GM21737 (cell line): ENCODE measurements around the gene SMYD3.
"Not testable (repeated sequence)": the region's sequence is repeated elsewhere in the genome, so short reads cannot be mapped to it uniquely, and the experiment has no call there.

Experiments used
- ATAC-seq: cut with Tn5 transposase; IDR thresholded peaks from one replicate; pipeline ENCODE4 v1.9.1; 2021; ENCODE audit warnings: mild to moderate bottlenecking, moderate library complexity; ENCODE audit not compliant: unreplicated experiment

Gene SMYD3

DNA sequence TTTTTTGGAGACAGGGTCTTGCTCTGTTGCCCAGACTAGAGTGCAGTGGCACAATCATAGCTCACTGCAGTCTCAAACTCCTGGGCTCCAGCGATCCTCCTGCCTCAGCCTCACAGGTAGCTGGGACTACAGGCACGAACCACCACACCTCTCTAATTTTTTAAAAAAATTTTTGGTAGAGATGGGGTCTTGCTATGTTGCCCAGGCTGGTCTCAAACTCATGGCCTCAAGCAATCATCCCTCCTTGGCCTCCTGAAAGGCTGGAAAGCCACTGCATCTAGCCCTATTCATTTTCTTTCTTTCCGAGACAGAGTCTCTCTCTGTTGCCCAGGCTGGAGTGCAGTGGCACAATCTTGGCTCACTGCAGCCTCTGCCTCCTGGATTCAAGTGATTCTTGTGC, 793.1 kb downstream of the SMYD3 start:
- not testable (repeated sequence) for ATAC-seq

DNA sequence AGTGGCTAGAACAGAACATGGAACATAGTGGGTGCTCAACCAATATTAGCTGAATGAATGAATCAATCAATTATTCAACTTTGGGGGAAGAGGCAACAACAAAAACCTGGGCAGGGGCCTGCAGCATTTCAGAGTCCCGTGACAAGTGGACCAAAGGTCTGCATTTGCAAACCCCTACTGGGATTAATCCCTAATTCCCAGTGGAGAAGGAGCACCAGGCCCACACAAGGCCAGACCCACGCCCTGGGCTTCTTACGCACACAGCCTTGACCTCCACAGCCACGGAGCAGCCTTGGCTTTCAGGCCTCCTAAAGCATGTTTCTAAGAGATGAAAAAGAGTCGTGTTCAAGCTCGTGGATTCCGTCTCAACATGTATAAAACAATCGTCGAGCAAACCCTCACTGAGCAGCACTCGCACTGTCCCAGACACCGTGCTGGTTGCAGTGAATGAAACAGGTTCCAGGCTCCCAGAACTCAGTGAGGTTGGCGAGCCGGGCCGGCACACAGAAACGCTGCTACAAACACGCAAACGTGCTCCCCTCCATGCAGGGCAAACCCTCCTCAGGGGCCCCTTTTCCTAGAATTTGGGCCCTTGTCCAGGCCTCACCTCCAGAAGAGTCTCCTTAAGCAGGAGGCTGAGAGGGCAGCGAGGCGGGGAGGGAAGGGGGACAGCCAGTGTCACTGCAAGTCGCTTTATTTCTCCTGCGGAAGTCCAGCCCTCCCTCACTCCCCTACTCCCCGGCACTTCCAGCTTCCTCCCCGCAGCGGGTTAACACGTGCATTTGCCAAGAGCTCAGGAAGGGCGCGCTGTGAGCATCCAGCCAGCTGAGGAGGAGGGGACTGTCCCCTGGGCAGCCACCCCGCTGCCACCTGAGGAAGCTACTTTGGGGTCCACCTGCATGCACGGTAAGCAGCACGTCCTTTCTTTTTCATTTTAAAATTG, 795.8 kb downstream of the SMYD3 start:
- no peak for ATAC-seq

DNA sequence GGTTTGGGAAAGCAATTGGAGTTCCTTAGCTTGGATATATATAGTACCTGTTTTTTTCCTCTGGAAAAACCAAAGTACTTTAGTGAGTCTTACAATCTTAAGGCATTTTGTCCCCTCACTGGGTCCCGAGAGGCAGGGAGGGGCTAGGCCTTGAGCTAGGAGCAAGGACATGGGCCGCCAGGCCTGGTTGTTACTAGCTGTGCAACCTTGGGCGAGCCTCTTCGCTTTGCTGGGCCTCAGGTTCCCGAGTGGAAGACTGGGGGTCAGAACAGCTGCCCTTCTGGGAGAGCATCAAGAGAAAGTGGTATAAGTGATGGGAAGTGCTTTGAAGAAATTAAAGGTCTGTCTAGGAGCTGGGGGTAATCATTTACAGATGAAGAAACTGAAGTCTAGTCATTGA, 799.1 kb downstream of the SMYD3 start:
- ATAC-seq, result no peak

DNA sequence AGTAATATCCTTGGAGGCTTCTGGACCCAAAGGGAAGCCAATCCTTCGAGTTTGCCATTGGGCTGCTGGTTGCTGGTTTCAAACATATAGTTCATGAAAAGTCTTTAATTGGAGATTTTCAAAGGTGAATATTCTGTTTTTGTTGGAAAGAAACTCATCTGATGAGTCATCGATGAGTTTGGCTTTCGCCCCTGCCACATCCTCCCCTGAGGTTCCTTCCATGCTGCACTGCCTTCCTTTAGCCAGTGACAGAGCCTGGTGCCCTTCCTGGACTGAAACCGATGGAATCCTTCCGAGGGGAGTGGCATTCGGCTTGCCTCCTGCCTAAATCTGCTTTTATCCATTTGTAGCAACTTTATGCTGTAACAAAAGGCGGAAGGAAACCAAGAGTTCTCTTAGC, 802.3 kb downstream of the SMYD3 start:
- ATAC-seq, result no peak

DNA sequence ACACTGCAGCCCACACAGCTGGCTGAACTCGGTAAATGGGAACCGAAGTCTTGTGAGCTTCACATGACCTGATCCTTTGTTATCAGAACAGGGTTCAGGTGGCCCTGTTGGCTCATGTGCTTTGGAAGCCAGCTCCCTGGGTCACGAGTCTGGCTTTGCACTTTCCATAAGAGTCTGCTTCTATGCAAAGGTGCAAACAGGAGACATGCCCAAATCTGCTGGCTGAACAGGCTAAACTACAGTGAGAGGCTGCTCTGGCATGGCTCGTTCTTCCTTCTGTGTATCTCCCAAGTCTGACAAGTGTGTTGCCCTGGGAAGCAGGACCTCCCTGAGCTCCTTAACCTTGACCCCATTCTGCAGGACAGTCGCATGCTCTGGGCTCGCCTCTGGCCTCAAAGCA, 802.7 kb downstream of the SMYD3 start:
- ATAC-seq, result no peak

DNA sequence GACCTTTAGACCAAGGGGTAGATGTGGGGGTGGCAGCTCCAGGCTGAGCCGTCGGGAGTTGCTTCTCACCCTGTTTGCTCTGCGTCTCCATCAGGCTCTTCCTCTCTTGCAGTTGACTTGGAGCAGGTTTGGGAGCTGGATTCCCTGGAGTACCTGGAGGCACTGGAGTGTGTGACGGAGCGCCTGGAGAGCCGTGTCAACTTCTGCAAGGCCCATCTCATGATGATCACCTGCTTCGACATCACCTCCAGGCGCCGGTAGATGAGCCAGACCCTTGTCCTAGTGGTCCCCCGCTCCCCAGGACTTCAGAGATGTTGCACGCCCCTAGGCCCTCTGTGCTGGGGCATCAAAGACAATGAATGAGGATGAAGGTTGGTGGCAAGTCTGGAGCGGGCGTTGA, 804.7 kb downstream of the SMYD3 start:
- ATAC-seq, result no peak

DNA sequence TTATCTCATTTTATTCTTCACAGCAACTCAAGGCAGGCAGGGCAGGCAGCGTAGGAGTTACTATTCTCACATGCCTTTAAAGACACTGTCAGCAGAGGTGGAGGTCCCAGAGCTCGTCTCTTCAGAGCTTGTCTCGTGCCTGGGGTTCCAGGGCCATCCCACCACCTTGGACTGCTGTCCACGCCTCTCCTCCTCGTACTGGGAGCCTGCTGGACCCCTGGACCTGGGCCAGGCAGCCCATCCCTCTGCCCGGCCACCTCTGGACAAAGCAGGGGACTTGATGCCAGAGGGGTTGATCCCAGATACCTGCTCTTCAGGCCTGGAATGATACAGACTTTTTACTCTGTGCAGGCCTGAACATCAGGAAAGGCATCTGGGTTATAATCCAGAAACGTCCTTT, 805.4 kb downstream of the SMYD3 start:
- ATAC-seq, result no peak

DNA sequence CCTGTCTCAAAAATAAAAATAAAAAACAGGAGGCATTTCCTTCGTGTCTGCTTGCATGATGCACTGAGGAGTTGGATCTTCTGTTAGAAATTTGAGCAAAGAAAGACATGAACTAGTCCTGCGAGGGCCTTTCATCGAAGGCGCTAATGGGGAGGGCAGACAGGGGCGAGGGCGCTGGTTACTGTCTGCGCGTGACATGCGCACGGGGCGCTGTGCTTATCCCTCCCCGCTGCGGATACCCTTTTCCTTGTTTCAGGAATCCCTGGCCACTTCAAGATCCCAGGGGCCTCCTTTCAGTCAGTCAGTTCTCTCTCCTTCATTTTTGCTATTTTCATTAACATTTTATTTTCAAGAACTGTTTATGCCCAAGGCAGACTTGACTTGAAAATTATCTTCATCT, 806.4 kb downstream of the SMYD3 start:
- no peak for ATAC-seq
